Measurements from ENCODE around the gene TOE1.

DNA sequence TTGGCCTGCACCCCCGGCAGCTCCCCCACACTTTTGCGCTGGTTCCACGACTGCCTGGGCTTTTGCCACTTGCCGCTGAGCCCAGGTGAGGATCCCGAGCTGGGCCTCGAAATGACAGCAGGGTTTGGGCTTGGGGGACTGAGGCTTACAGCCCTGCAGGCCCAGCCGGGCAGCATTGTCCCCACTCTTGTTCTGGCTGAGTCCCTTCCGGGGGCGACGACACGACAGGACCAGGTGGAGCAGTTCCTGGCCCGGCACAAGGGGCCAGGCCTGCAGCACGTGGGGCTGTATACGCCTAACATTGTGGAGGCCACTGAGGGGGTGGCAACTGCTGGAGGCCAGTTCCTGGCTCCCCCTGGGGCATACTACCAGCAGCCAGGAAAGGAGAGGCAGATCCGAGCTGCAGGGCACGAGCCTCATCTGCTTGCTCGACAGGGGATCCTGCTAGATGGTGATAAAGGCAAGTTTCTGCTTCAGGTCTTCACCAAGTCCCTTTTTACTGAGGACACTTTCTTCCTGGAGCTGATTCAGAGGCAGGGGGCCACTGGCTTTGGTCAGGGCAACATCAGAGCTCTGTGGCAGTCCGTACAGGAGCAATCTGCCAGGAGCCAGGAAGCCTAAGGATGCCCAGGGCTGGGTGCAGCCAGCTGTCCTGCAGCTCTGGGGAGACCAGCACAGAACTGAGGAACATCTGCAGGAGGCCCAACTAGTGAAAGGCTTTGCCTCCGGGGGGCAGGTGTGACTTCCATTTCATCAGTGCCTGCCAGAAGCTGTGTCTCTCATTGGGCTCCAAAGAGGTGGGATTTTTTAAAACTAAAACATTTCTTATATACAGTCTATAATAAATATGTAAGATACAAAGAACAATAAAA lies 12.1 kb upstream of the TOE1 start:
- TF ChIP-seq, protein P1, sequence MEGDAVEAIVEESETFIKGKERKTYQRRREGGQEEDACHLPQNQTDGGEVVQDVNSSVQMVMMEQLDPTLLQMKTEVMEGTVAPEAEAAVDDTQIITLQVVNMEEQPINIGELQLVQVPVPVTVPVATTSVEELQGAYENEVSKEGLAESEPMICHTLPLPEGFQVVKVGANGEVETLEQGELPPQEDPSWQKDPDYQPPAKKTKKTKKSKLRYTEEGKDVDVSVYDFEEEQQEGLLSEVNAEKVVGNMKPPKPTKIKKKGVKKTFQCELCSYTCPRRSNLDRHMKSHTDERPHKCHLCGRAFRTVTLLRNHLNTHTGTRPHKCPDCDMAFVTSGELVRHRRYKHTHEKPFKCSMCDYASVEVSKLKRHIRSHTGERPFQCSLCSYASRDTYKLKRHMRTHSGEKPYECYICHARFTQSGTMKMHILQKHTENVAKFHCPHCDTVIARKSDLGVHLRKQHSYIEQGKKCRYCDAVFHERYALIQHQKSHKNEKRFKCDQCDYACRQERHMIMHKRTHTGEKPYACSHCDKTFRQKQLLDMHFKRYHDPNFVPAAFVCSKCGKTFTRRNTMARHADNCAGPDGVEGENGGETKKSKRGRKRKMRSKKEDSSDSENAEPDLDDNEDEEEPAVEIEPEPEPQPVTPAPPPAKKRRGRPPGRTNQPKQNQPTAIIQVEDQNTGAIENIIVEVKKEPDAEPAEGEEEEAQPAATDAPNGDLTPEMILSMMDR (IDR thresholded peaks at IDR 0.05; ENCODE audit: poor library complexity, severe bottlenecking) = no peak
- TF ChIP-seq SMC3 (conservative IDR thresholded peaks at IDR 0.05; ENCODE audit: poor library complexity) = no peak
- TF ChIP-seq EP300 (conservative IDR thresholded peaks at IDR 0.05; ENCODE audit: poor library complexity, severe bottlenecking) = no peak

All from neural cell (in vitro differentiated cells).